Ovary (tissue), 3 donors: ENCODE measurements around the gene FSTL5.

Experiments
- CTCF ChIP-seq, 3 donors: fragments of 450-650 bp in 2 of 3; fragments of 200-600 bp in 1 of 3; IDR thresholded peaks; one replicate each; pipeline versions ENCODE4 v1.5.1 to v1.8.0; 2016 to 2022; ENCODE audit warnings: antibody characterized with exemption in 3 of 3, mild to moderate bottlenecking in 1 of 3
- EP300 ChIP-seq: sonication (generic); formaldehyde crosslinking; IDR thresholded peaks from one replicate; pipeline ENCODE4 v1.6.1; 2017; ENCODE audit warnings: antibody characterized with exemption
- POLR2A ChIP-seq: fragments of 450-650 bp; IDR thresholded peaks from one replicate; pipeline ENCODE4 v1.6.1; 2017; ENCODE audit warnings: antibody characterized with exemption, mild to moderate bottlenecking, moderate library complexity
- donor health status: DM: no; HTN: no; CAD: no.

DNA sequence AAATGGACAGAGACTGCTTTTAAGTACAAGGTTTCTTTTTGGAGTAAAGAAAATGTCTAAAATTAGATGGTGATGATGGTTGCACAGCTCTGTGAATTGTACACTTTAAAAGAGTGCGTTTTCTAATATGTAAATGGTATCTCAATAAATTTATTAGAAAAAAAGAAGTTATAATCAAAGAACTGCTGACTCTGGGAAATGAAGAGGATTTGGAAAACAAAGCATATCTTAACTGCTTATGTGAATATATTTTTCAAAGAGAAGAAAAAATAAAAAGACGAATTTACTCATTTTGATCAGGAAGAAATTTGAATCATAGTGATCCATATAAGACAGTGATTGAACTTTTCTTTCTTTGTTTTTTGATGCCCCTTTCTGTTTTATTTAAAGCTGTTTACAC lies 45.9 kb upstream of the FSTL5 start:
- TF ChIP-seq CTCF (IDR thresholded peaks at IDR 0.05) = no peak
- TF ChIP-seq POLR2A = no peak
- no peak for TF ChIP-seq EP300
